GM20000 (cell line): ENCODE results near the gene DPYSL4.

ENCODE experiments used
- DNase-seq: peaks from one replicate; pipeline ENCODE4 v3.0.0; 2012; ENCODE audit warnings: low spot score
- CTCF ChIP-seq: IDR thresholded peaks from 2 replicates; pipeline ENCODE4 v1.5.1; 2012; ENCODE audit warnings: mild to moderate bottlenecking, control low read depth; ENCODE audit errors: extremely low read depth, missing control alignments

DPYSL4 gene

GRCh38 chr10:132162021-132162531 is 24.7 kb upstream of the DPYSL4 start:
- no peak for DNase-seq
- TF ChIP-seq CTCF = no peak

DNA sequence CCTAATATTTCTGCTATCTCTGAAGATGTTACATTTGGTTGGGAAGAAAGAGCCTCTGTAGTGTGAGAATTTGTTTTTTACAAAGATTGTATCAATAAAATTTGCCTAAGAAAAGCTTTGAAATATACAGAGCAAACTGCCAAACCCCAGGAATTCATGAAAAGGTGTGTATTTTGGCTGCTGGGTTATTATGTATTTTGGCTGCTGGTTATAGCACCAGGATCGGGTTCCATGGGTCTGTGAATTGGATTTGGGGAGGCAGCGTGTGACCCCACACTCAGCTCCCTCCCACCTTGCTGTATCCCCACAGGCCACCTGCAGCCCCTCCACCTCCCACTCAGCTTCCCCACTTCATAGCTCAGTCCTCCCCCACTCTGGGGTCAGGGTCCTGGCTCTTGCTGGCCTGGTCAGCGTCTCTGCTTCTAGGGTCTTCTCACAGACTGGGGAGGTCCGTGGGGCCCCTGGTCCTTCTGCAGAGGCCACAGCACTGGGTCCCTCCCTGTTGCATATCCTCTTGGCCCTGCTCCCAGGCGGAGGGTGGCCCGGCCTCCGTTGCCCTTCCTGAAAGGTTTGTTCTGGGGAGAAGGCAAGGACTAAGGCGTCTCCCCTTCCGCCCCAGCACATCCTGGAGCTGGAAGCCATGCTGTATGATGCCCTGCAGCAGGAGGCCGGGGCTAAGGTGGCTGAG is 24.0 kb upstream of the DPYSL4 start:
- no peak for DNase-seq
- TF ChIP-seq CTCF = no peak

DNA sequence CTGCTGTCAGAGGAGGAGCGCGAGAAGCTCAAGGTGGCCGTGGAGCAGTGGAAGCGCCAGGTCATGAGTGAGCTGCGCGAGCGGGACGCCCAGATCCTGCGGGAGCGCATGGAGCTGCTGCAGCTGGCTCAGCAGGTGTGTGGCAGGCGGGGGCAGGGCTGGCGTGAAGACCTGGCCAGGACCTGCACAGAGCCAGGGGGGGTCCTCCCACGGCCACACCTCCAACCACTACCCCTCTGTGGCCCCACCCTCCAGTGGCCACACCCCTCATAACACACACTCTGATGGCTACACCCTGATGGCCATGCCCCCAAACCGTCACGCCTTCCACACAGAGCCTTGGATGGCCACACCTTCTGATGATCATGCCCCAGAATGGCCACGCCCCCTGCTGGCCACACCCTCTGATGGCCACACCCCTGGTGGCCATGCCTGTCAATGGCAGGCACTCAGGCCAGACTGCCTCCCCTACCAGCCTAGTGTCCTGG is 23.4 kb upstream of the DPYSL4 start:
- TF ChIP-seq CTCF = no peak
- DNase-seq = peak; percentile 73

DNA sequence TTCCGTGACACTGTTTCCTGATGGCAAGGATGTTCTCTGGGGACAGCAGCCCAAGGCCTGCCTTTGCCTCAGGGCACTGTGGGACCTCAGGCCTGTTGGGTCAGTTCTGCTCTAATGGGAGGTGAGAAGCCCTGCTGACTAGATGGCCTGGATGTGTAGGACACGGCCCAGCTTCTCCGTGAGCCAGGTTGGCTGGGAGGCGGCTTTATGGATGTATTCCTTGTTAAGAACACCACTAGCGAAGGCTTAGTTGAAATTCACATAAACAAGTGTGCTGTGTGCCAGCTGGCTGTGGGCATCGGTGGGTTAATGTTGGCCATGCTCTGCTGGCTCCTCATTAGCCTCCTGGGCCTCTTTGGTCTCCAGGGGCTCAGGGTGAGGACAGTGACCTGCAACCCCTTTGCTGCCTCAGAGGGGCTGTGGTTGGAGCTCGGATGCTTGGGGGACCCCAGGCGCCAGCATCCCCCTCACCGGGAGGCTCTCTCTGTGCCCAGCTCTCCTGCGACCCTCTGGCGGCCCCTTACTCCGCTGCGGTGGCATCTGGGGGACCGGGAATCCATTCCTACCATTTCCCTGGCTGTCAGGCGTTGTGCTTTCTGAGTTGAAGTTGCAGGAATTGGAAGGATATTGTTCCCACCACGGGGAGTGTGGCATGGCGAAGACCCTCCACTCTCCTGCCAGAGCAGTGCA is 22.8 kb upstream of the DPYSL4 start:
- DNase-seq = no peak
- TF ChIP-seq CTCF = no peak

GRCh38 chr10:132164761-132165278 is 21.9 kb upstream of the DPYSL4 start:
- TF ChIP-seq CTCF = no peak
- DNase-seq = no peak

DNA sequence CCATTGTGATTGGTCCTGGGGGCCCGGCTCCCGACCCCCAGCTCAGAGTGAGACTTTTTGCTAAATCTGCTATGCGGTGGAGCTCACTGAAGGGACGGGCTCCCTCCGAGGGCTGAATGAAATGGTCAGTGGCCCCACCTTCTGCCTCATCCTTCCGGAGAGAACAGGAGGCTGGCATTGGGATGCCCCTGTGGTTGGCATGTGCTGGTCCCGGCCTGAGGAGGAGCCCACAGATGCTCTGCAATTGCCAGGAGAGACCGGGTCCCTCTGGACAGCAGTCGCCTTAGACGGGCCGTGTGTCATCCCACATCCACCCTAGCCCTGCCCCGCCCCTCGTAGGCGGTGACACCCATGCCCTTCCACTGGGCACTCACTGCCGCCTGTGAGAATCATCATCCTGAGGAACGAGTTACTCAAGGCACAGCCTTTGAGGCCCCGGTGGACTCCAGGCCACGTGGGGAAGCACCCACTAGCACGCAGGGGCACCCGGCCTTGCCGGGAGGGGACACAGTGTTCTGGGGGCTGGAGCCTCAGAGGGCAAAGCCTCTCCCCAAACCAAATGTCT is 21.2 kb upstream of the DPYSL4 start:
- no peak for TF ChIP-seq CTCF
- no peak for DNase-seq

DNA sequence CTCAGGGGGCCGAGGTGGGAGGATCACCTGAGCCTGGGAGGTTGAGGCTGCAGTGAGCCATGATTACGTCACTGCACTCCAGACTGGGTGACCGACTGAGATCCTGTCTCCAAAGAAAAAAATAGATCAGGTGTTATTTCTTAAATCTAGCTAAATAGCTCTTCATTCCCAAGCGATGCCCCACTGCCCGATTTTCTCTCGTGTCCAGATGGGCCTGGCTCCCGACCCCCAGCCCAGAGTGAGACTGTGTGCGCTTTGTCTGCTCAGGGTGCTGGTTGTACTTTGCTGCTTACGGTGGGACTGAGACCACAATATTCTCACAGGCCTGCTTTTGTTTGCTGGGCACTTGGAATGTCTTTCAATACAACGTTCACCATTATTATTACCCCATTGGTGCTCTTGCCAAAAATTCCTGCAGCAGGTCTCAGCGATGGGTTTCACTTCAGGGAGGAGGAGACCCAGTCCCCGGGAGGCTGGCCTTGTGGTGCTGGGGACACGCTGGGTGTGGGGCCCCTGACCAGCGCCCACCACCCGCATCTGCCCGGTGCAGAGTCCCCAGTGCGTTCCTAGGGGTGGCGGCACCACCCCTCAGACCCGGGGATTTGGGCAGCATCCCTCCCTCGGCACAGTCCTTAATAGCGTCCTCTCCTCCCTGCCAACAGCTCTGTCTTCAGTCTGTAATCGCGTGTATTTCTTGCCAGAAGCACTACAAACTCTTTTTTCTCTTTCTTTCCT is 20.4 kb upstream of the DPYSL4 start:
- no peak for TF ChIP-seq CTCF
- no peak for DNase-seq
